Progenitor cell of endocrine pancreas (in vitro differentiated cells): ENCODE measurements around the gene RASGRF2. TPM values are rescaled to one million over a fixed set of nuclear protein-coding genes. Genes with fewer than 3 reads are reported as not detected.

ENCODE experiments used
- DNase-seq: peaks from one replicate; pipeline ENCODE4 v3.0.0; 2021; ENCODE audit warnings: low spot score; ENCODE audit not compliant: unreplicated experiment
- H3K27ac Mint-ChIP-seq: 2 replicates; pipeline ENCODE4 v1.8.0; 2021; ENCODE audit warnings: mild to moderate bottlenecking, moderate library complexity, mixed read lengths
- H3K27me3 Mint-ChIP-seq: 2 replicates; pipeline ENCODE4 v1.8.0; 2021; ENCODE audit warnings: mixed read lengths
- H3K36me3 Mint-ChIP-seq: 2 replicates; pipeline ENCODE4 v1.8.0; 2022; ENCODE audit warnings: mixed read lengths; ENCODE audit not compliant: insufficient read depth
- H3K4me1 Mint-ChIP-seq: 2 replicates; pipeline ENCODE4 v1.8.0; 2021; ENCODE audit warnings: low read depth, mixed read lengths
- H3K4me3 Mint-ChIP-seq: 2 replicates; pipeline ENCODE4 v1.8.0; 2021; ENCODE audit warnings: low read depth, mild to moderate bottlenecking, moderate library complexity, mixed read lengths
- H3K9me3 Mint-ChIP-seq: 2 replicates; pipeline ENCODE4 v1.8.0; 2021; ENCODE audit warnings: low read depth, mixed read lengths
- CTCF ChIP-seq: fragments of 200-600 bp; sonication (generic); IDR thresholded peaks from one replicate; pipeline ENCODE4 v1.5.0; 2021; ENCODE audit warnings: antibody characterized with exemption, mild to moderate bottlenecking; ENCODE audit not compliant: unreplicated experiment
- total RNA-seq: library from RNA; stranded (reverse); gene quantifications from 2 replicates; pipeline ENCODE4 v1.2.1, GENCODE V29; 2021

Gene RASGRF2
- total RNA-seq, 1 donor from 2014 or later: 0.62 TPM

GRCh38 chr5:81180780-81181460, 220.8 kb downstream of the RASGRF2 start:
- Mint-ChIP-seq H3K4me1 (no peaks in the 10 kb centered on the region), H3K36me3 (no peaks in the 10 kb centered on the region), H3K27me3 (no peaks in the 10 kb centered on the region), H3K9me3 (no peaks in the 10 kb centered on the region), H3K4me3 (no peak overlapping the region), H3K27ac (no peak overlapping the region)
- DNase-seq: no peak
- TF ChIP-seq CTCF: no peak

GRCh38 chr5:81181576-81182316, 221.6 kb downstream of the RASGRF2 start:
- no peaks in the 10 kb centered on the region for H3K27me3 Mint-ChIP-seq
- no peaks in the 10 kb centered on the region for H3K4me1 Mint-ChIP-seq
- no peak overlapping the region for H3K4me3 Mint-ChIP-seq
- H3K36me3 Mint-ChIP-seq: no peaks in the 10 kb centered on the region
- no peak for DNase-seq
- TF ChIP-seq CTCF: no peak
- no peaks in the 10 kb centered on the region for H3K9me3 Mint-ChIP-seq
- no peak overlapping the region for H3K27ac Mint-ChIP-seq

- no peaks in the 10 kb centered on the region for H3K4me1 Mint-ChIP-seq
- H3K9me3 Mint-ChIP-seq: no peaks in the 10 kb centered on the region
- H3K27me3 Mint-ChIP-seq: no peaks in the 10 kb centered on the region
- DNase-seq: no peak
- no peak for TF ChIP-seq CTCF
- H3K4me3 Mint-ChIP-seq: no peak overlapping the region
- no peaks in the 10 kb centered on the region for H3K36me3 Mint-ChIP-seq
- no peak overlapping the region for H3K27ac Mint-ChIP-seq
Observed at GRCh38 chr5:81182396-81183390, 222.5 kb downstream of the RASGRF2 start.

- Mint-ChIP-seq H3K9me3 (no peaks in the 10 kb centered on the region), H3K27ac (no peak overlapping the region), H3K4me1 (no peaks in the 10 kb centered on the region), H3K36me3 (no peaks in the 10 kb centered on the region), H3K27me3 (peaks cover 2% of the 10 kb centered on the region), H3K4me3 (no peak overlapping the region)
- DNase-seq: no peak
- TF ChIP-seq CTCF: no peak
Observed at GRCh38 chr5:81183811-81184748, 223.9 kb downstream of the RASGRF2 start.
